ENCODE results near the gene ELFN2. TPM values are rescaled to one million over a fixed set of nuclear protein-coding genes. Genes with fewer than 3 reads are reported as not detected.

The ELFN2 gene
- total RNA-seq, 1 experiment from 2014 or later: 2.8 TPM

DNA sequence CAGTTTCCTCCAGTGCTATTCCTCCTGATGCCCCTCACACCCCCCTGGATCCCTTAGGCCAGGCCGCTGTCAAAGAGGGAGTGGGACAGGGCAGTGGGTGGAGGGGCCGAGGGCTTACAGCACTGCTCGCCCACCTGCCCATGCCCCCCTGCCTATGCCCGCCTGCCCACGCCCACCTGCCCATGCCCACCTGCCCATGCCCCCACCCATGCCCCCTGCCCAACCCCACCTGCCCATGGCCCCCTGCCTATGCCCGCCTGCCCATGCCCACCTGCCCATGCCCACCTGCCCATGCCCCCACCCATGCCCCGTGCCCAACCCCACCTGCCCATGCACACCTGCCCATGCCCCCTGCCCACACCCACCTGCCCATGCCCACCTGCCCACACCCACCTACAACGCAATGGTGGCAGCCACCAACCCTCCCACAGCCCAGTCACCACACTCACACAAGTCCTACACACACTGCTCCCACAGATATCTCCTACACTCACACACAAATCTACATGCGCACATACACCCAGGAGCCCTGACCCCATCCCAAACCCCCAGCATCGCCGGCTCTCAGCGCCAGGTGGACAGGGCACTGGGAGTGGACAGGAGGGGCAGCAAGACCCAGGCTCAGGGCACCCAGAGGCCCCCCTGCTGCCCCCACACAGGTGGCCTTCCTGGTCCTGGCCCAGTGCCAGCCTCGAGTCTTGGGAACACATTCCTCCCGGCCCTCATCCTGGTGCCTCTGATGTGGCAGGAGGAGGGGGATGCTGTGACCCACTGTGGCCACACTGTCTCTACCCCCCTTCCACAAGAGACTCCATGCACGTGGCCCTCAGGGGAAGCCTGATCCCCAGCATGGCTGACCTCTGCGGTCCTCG is 83.2 kb downstream of the ELFN2 start:
- intact Hi-C loops (cut with micrococcal nuclease; ENCODE audit: unreplicated experiment): no loop called here
- no peak for DNase-seq
- no peak overlapping the region for H3K27ac Mint-ChIP-seq (ENCODE audit: unreplicated experiment)
- no peak overlapping the region for H3K4me3 Mint-ChIP-seq (ENCODE audit: low read depth, unreplicated experiment)
- peaks cover 9% of the 10 kb centered on the region for H3K4me1 Mint-ChIP-seq (ENCODE audit: low read depth, unreplicated experiment)
- TF ChIP-seq, protein P1, sequence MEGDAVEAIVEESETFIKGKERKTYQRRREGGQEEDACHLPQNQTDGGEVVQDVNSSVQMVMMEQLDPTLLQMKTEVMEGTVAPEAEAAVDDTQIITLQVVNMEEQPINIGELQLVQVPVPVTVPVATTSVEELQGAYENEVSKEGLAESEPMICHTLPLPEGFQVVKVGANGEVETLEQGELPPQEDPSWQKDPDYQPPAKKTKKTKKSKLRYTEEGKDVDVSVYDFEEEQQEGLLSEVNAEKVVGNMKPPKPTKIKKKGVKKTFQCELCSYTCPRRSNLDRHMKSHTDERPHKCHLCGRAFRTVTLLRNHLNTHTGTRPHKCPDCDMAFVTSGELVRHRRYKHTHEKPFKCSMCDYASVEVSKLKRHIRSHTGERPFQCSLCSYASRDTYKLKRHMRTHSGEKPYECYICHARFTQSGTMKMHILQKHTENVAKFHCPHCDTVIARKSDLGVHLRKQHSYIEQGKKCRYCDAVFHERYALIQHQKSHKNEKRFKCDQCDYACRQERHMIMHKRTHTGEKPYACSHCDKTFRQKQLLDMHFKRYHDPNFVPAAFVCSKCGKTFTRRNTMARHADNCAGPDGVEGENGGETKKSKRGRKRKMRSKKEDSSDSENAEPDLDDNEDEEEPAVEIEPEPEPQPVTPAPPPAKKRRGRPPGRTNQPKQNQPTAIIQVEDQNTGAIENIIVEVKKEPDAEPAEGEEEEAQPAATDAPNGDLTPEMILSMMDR (IDR thresholded peaks at IDR 0.05; ENCODE audit: unreplicated experiment): no peak
- peaks cover 34% of the 10 kb centered on the region for H3K27me3 Mint-ChIP-seq (ENCODE audit: unreplicated experiment)
- no peaks in the 10 kb centered on the region for H3K9me3 Mint-ChIP-seq (ENCODE audit: low read depth, unreplicated experiment)
- no TSS peak for BruUV-seq (replicated peaks)
- H3K36me3 Mint-ChIP-seq (ENCODE audit: insufficient read depth, unreplicated experiment): no peaks in the 10 kb centered on the region
- CTCF ChIA-PET: no interaction called here

DNA sequence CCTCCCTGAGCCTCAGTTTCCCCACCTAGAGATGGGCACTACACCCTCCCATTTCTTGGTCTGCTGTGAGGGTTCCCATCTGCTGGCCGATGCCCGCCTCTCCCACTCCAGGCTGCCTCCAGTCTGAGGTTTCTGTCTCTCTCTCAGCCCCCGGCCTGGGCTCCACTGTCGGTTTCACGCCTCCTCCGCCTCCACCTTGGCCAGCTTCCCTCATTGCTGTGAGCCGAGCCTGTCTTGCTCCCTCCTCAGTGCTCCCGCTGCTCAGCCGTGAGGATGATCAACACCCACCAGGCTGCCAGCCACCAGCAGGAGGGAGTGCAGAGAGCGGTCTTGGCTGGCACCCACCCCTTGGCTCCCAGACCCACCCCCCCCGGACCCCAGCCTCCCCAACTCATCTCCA is 83.9 kb downstream of the ELFN2 start:
- BruUV-seq (replicated peaks): no TSS peak
- H3K27me3 Mint-ChIP-seq (ENCODE audit: unreplicated experiment): peaks cover 34% of the 10 kb centered on the region
- H3K27ac Mint-ChIP-seq (ENCODE audit: unreplicated experiment): no peak overlapping the region
- no peak overlapping the region for H3K4me3 Mint-ChIP-seq (ENCODE audit: low read depth, unreplicated experiment)
- no peak for DNase-seq
- TF ChIP-seq, protein P1 (IDR thresholded peaks at IDR 0.05; ENCODE audit: unreplicated experiment): no peak
- peaks cover 13% of the 10 kb centered on the region for H3K4me1 Mint-ChIP-seq (ENCODE audit: low read depth, unreplicated experiment)
- H3K9me3 Mint-ChIP-seq (ENCODE audit: low read depth, unreplicated experiment): no peaks in the 10 kb centered on the region
- intact Hi-C loops (cut with micrococcal nuclease; ENCODE audit: unreplicated experiment): no loop called here
- CTCF ChIA-PET: no interaction called here
- no peaks in the 10 kb centered on the region for H3K36me3 Mint-ChIP-seq (ENCODE audit: insufficient read depth, unreplicated experiment)

DNA sequence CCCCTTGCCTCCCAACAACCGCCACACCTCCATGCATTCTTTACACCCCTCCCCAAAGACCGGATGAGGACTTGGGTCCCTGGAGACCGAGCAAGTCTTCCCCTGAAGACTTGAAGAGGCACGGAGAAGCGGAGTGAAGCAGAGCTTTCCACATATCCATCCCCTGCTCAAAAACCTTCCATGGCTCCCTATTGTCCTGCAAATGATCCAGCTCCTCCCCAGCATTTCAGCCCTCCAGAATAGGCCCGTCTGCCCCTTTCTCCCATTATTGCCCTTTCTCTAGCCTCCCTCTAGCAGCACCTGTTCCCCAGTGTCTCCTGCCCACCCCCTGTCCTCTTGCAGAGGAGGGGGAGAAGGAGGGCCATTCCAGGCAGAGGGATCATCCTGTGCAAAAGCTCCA is 85.2 kb downstream of the ELFN2 start:
- TF ChIP-seq, protein P1 (IDR thresholded peaks at IDR 0.05; ENCODE audit: unreplicated experiment): no peak
- H3K4me3 Mint-ChIP-seq (ENCODE audit: low read depth, unreplicated experiment): no peak overlapping the region
- peaks cover 34% of the 10 kb centered on the region for H3K27me3 Mint-ChIP-seq (ENCODE audit: unreplicated experiment)
- H3K4me1 Mint-ChIP-seq (ENCODE audit: low read depth, unreplicated experiment): peaks cover 25% of the 10 kb centered on the region
- DNase-seq: no peak
- H3K9me3 Mint-ChIP-seq (ENCODE audit: low read depth, unreplicated experiment): no peaks in the 10 kb centered on the region
- H3K27ac Mint-ChIP-seq (ENCODE audit: unreplicated experiment): no peak overlapping the region
- no TSS peak for BruUV-seq (replicated peaks)
- H3K36me3 Mint-ChIP-seq (ENCODE audit: insufficient read depth, unreplicated experiment): no peaks in the 10 kb centered on the region
- CTCF ChIA-PET: no interaction called here
- intact Hi-C loops (cut with micrococcal nuclease; ENCODE audit: unreplicated experiment): no loop called here

DNA sequence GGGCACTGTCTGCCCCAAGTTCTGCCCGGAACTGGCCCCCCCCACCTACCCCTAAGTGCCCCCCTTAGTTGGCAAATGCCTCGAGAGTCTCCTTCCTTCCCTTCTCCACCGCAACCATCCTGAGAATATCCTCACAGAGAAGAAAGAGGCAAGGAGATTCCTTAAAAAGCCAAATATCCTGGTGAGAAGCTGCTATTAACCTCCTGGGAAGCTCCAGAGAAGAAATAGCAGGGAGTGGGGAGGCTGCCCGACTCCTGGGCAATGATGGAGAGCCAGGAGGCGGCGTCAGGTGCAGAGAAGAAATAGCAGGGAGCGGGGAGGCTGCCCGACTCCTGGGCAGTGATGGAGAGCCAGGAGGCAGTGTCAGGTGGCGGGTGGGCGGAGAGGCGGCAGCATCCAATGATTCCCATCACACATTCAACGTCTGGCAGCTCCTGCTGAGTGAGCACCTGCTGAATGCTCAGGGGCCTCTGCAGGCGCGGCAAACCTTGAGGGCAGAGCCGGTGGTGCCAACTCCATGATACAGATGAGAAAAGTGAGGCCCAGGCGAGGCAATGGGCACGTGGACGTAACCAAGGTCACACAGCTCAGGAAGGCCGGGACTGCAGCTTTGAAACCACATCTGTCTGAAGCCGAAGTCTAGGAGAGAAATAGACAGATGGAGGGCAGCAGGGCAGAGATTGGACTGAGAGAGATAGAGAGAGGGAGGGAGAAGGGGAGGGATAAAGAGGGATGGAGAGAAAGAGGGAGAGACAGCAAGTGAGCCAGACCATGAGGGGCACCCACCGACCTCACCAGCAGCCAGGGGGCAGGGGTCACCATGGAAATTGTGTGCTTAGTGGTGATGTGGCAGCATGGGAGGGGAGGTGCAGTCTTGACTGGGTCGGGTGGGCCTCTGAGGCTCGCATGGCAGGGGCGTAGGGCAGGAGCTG is 86.7 kb downstream of the ELFN2 start:
- no TSS peak for BruUV-seq (replicated peaks)
- Mint-ChIP-seq H3K27ac (ENCODE audit: unreplicated experiment) (no peak overlapping the region), H3K9me3 (ENCODE audit: low read depth, unreplicated experiment) (no peaks in the 10 kb centered on the region), H3K27me3 (ENCODE audit: unreplicated experiment) (peaks cover 36% of the 10 kb centered on the region), H3K4me3 (ENCODE audit: low read depth, unreplicated experiment) (no peak overlapping the region), H3K4me1 (ENCODE audit: low read depth, unreplicated experiment) (peaks cover 40% of the 10 kb centered on the region), H3K36me3 (ENCODE audit: insufficient read depth, unreplicated experiment) (no peaks in the 10 kb centered on the region)
- CTCF ChIA-PET: interaction anchor here (0.5 to 1.2 kb wide), 3 partner anchors 13 to 143 kb away, joined by 3 read pairs; no protein-coding TSS in a partner anchor
- TF ChIP-seq, protein P1 (IDR thresholded peaks at IDR 0.05; ENCODE audit: unreplicated experiment): no peak
- intact Hi-C loops (cut with micrococcal nuclease; ENCODE audit: unreplicated experiment): no loop called here
- no peak for DNase-seq
